A549 (cell line): ENCODE results near the gene LRRC3C. TPM values are rescaled to one million over a fixed set of nuclear protein-coding genes. Genes with fewer than 3 reads are reported as not detected.

Experiments
- ATAC-seq, 2 experiments: fragments of 200-7000 bp in 1 of 2; fragments of >200 bp in 1 of 2; cut with Nextera tagmentation in 1 of 2; cut with Tn5 transposase in 1 of 2; 3 replicates each; pipeline versions ENCODE4 v1.8.0 to v1.9.1; 2018 to 2020; ENCODE audit warnings: mild to moderate bottlenecking in 1 of 2, moderate library complexity in 1 of 2
- CTCF ChIA-PET: fragments of 300-600 bp; sonication (Branson Sonifier 250); formaldehyde crosslinking; extraction: SDS; loops from one replicate; lab custom pipeline; 2021; ENCODE audit warnings: antibody characterized with exemption, inconsistent platforms; lab: Yijun Ruan, JAX
- POLR2A ChIA-PET: fragments of 350-600 bp; formaldehyde crosslinking; extraction: SDS; loops from one replicate; lab custom pipeline; 2021; ENCODE audit warnings: antibody characterized with exemption, inconsistent platforms; lab: Yijun Ruan, JAX
- DNase-seq, 2 experiments: peaks; one replicate each; pipeline versions ENCODE4 v3.0.0 to v3.0.0-alpha.2; 2011 to 2016; ENCODE audit warnings: low read depth in 1 of 2, low spot score in 1 of 2
- FAIRE-seq: peaks from 2 replicates; lab custom pipeline; 2011; peaks lifted over from hg19 to GRCh38; lab: Jason Lieb, UNC
- H3K27ac ChIP-seq, 2 experiments: fragments of >200 bp; sonication (Bioruptor Twin); formaldehyde crosslinking; 3 replicates each; pipeline ENCODE4 v1.5.1; 2016 to 2017
- H3K4me1 ChIP-seq: fragments of >200 bp; sonication (Bioruptor Twin); formaldehyde crosslinking; 3 replicates; pipeline ENCODE4 v1.6.1; 2016
- H3K4me2 ChIP-seq: fragments of >200 bp; sonication (Bioruptor Twin); formaldehyde crosslinking; 3 replicates; pipeline ENCODE4 v1.6.1; 2016
- H3K4me3 ChIP-seq: fragments of >200 bp; sonication (Bioruptor Twin); formaldehyde crosslinking; 3 replicates; pipeline ENCODE4 v1.5.1; 2016
- H3K9me3 ChIP-seq: fragments of >200 bp; sonication (Bioruptor Twin); formaldehyde crosslinking; 3 replicates; pipeline ENCODE4 v1.6.1; 2016
- BHLHE40 ChIP-seq: IDR thresholded peaks from 2 replicates; pipeline ENCODE4 v1.6.1; 2012; ENCODE audit warnings: low read depth, low read length, inconsistent platforms
- EHF ChIP-seq: fragments of 250-450 bp; sonication (Bioruptor Pico); IDR thresholded peaks from 2 replicates; pipeline ENCODE4 v1.5.0; 2020; ENCODE audit warnings: mild to moderate bottlenecking
- FOSL2 ChIP-seq, 2 experiments: fragments of 450-650 bp in 1 of 2; fragments of >200 bp in 1 of 2; sonication (Bioruptor Twin) in 1 of 2; formaldehyde crosslinking; IDR thresholded peaks; 2 replicates each; pipeline versions ENCODE4 v1.5.0 to v1.6.1; 2016 to 2020; ENCODE audit warnings: mild to moderate bottlenecking in 1 of 2, moderate library complexity in 1 of 2
- FOXS1 ChIP-seq: fragments of 250-450 bp; sonication (Bioruptor Pico); IDR thresholded peaks from 2 replicates; pipeline ENCODE4 v1.5.0; 2020; ENCODE audit warnings: mild to moderate bottlenecking, moderate library complexity
- KDM1A ChIP-seq: fragments of 200-600 bp; sonication (generic); IDR thresholded peaks from 2 replicates; pipeline ENCODE4 v1.6.1; 2016; ENCODE audit warnings: low read depth, mild to moderate bottlenecking
- MYC ChIP-seq: IDR thresholded peaks from 2 replicates; pipeline ENCODE4 v1.6.1; 2012; ENCODE audit warnings: mild to moderate bottlenecking, inconsistent platforms, low read length, improper control_type of control experiment, borderline replicate concordance
- NFE2L2 ChIP-seq: fragments of 150-350 bp; conservative IDR thresholded peaks from 2 replicates; pipeline ENCODE4 v1.6.1; 2014; ENCODE audit warnings: low read length
- NPAS2 ChIP-seq: fragments of 250-450 bp; sonication (Bioruptor Pico); IDR thresholded peaks from 2 replicates; pipeline ENCODE4 v1.8.0; 2022; ENCODE audit warnings: mild to moderate bottlenecking, moderate library complexity, borderline replicate concordance
- NR3C1 ChIP-seq: fragments of >200 bp; sonication (Bioruptor Twin); formaldehyde crosslinking; IDR thresholded peaks from 3 replicates; pipeline ENCODE4 v1.6.1; 2017
- RARB ChIP-seq: fragments of 250-450 bp; sonication (Bioruptor Pico); IDR thresholded peaks from 2 replicates; pipeline ENCODE4 v1.8.0; 2021; ENCODE audit warnings: mild to moderate bottlenecking, moderate library complexity
- RCOR1 ChIP-seq: fragments of 150-350 bp; IDR thresholded peaks from 2 replicates; pipeline ENCODE4 v1.6.1; 2014; ENCODE audit warnings: antibody characterized with exemption, low read length, low read depth
- RNF2 ChIP-seq: fragments of 200-600 bp; sonication (generic); IDR thresholded peaks from 2 replicates; pipeline ENCODE4 v1.6.1; 2016; ENCODE audit warnings: low read depth, mild to moderate bottlenecking, antibody characterized with exemption, moderate library complexity, borderline replicate concordance
- SMC3 ChIP-seq: fragments of >200 bp; sonication (Bioruptor Twin); formaldehyde crosslinking; IDR thresholded peaks from 3 replicates; pipeline ENCODE4 v1.6.1; 2018; ENCODE audit warnings: inconsistent platforms
- SREBF2 ChIP-seq: fragments of 450-650 bp; IDR thresholded peaks from 2 replicates; pipeline ENCODE4 v1.6.1; 2014; ENCODE audit warnings: mild to moderate bottlenecking, moderate library complexity
- ZSCAN20 ChIP-seq: fragments of 250-450 bp; sonication (Bioruptor Pico); IDR thresholded peaks from 2 replicates; pipeline ENCODE4 v1.8.0; 2022; ENCODE audit warnings: mild to moderate bottlenecking, moderate library complexity
- WGBS: methylation state at CpG from one replicate; pipeline ENCODE4 v1.1.6; 2017; ENCODE audit errors: missing lambda C conversion rate; 5-methylcytosine and 5-hydroxymethylcytosine counted together
- polyA plus RNA-seq, 4 experiments: library from polyadenylated mRNA; depleted of rRNA in 3 of 4; stranded (reverse); fragments of >200 nt; fragmentation: RNase III in 1 of 4; extraction: RNeasy Plus Mini Kit Qiagen cat#74134 plus additional on column Dnase treatment in 1 of 4; gene quantifications; 2 replicates in 3 of 4; 3 replicates in 1 of 4; pipeline ENCODE4 v1.2.3, GENCODE V29; 2011 to 2017
- TF ChIP-seq, protein P1 (sequence below): fragments of 250-450 bp; sonication (Bioruptor Pico); IDR thresholded peaks from 2 replicates; pipeline ENCODE4 v1.5.0; 2020; ENCODE audit warnings: low read depth, mild to moderate bottlenecking, moderate library complexity
- TF ChIP-seq, protein P2 (sequence below): fragments of 150-350 bp; IDR thresholded peaks from 2 replicates; pipeline ENCODE4 v1.6.1; 2014; ENCODE audit warnings: low read depth, mild to moderate bottlenecking, low read length
- TF ChIP-seq, protein P3 (sequence below): IDR thresholded peaks from 2 replicates; pipeline ENCODE4 v1.6.1; 2012
- TF ChIP-seq, protein P4 (sequence below): fragments of >200 bp; sonication (Bioruptor Twin); formaldehyde crosslinking; IDR thresholded peaks from 3 replicates; pipeline ENCODE4 v1.6.1; 2016

Gene LRRC3C
- polyA plus RNA-seq, 2 of the 4 experiments (the other 2 are of a cell fraction), result not detected

DNA sequence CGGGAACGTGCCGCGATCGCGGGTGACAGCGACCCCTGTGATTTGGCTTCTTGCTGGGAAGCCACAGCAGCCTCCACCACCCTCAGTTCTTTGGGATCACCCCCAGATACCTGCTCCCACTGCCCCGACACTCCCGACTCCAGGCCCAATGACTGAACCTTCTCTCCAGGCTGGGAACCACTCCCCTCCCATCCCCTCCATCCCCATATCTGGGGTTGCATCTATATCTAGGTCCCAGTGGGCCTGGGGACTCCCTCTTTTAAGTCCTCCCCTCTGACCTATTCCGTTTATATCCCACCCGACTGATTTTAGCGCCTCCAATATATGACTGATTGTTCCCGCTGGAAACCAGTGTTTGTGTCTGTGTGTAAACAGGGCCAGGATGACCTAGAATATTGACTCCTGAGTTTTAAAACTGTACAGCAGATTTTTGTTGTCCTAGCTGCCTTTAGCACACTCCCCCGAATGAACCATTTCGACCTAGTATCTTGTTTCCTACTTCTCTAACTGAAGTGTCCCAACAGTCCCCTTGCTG is 53.7 kb downstream of the LRRC3C start:
- no peak for FAIRE-seq
- peak overlapping the region; percentile 89 for H3K4me3 ChIP-seq
- ATAC-seq, result peak; percentile 6 to 14; a peak in 4 of 6 replicates
- CTCF ChIA-PET, result interaction anchor here (0.5 to 19.9 kb wide), 50 partner anchors 9 to 434 kb away, joined by 3 to 405 read pairs (median 4); partner anchors contain the start of genes CSF3, GSDMA, MIEN1 and WIPF2
- peak in 1 of 2 experiments; percentile 21 for DNase-seq
- TF ChIP-seq NR3C1, result no peak
- TF ChIP-seq SMC3, result no peak
- no peak for TF ChIP-seq MYC
- TF ChIP-seq SREBF2, result no peak
- TF ChIP-seq FOXS1, result no peak
- TF ChIP-seq RCOR1, result no peak
- TF ChIP-seq, protein P1, sequence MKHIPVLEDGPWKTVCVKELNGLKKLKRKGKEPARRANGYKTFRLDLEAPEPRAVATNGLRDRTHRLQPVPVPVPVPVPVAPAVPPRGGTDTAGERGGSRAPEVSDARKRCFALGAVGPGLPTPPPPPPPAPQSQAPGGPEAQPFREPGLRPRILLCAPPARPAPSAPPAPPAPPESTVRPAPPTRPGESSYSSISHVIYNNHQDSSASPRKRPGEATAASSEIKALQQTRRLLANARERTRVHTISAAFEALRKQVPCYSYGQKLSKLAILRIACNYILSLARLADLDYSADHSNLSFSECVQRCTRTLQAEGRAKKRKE (CRISPR knock-in tag), result no peak
- TF ChIP-seq EHF (CRISPR knock-in tag), result no peak
- TF ChIP-seq RARB (CRISPR knock-in tag), result no peak
- TF ChIP-seq, all 56 proteins: peak for 0
- 1% methylated on average over 15 of the region's 15 CpGs for WGBS
- POLR2A ChIA-PET, result interaction anchor here (1.0 to 2.1 kb wide), 17 partner anchors 9 to 251 kb away, joined by 3 to 43 read pairs (median 6); partner anchors contain the start of genes CASC3, MED24, MIEN1 and MSL1
- no peaks in the 10 kb centered on the region for H3K9me3 ChIP-seq
- H3K27ac ChIP-seq, result peak overlapping the region; percentile 93 to 95
- peaks cover 20% of the 10 kb centered on the region for H3K4me1 ChIP-seq
- peak overlapping the region; percentile 91 for H3K4me2 ChIP-seq

DNA sequence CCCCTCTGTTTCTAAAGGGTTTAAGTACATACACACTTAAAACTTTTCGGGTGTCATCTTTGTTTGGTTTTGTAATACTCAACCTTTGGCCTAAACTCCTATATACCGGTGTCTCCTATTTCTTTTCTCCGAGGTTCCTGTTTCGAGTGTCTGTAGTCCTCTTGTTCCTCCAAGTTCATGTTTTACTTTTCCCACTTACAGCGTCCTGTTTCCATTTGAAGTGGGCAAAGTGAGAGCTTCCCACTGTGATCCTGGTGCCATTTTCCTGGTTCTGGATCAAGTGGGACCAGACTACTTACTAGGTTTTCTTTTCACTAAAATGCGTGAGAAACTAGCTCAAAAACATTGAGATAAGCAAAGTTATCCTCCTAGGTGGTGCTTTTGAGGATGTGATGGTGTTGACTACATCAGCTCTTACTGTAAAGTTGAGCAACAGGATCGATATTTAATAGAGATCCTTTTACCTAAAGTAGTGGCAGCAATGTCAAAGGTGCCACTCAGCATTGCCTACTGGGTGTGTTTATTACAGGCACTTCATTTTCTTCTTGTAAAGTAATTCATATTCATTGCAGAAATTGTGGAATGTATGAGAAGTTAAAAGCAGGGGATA is 54.3 kb downstream of the LRRC3C start:
- H3K4me2 ChIP-seq, result peak overlapping the region; percentile 91
- WGBS, result 12% methylated on average over 7 of the region's 7 CpGs
- peaks cover 20% of the 10 kb centered on the region for H3K4me1 ChIP-seq
- FAIRE-seq (no peak), DNase-seq (no peak), ATAC-seq (no peak)
- CTCF ChIA-PET, result interaction anchor here (0.6 to 19.9 kb wide), 14 partner anchors 8 to 599 kb away, joined by 3 to 405 read pairs (median 4); partner anchors contain the start of gene GSDMA
- peak overlapping the region; percentile 89 for H3K4me3 ChIP-seq
- POLR2A ChIA-PET, result interaction anchor here (1.3 to 2.1 kb wide), 2 partner anchors 10 to 20 kb away, joined by 3 to 13 read pairs; no protein-coding TSS in a partner anchor
- no peak for TF ChIP-seq KDM1A
- TF ChIP-seq, protein P2, sequence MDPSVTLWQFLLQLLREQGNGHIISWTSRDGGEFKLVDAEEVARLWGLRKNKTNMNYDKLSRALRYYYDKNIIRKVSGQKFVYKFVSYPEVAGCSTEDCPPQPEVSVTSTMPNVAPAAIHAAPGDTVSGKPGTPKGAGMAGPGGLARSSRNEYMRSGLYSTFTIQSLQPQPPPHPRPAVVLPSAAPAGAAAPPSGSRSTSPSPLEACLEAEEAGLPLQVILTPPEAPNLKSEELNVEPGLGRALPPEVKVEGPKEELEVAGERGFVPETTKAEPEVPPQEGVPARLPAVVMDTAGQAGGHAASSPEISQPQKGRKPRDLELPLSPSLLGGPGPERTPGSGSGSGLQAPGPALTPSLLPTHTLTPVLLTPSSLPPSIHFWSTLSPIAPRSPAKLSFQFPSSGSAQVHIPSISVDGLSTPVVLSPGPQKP, result no peak
- TF ChIP-seq, protein P3, sequence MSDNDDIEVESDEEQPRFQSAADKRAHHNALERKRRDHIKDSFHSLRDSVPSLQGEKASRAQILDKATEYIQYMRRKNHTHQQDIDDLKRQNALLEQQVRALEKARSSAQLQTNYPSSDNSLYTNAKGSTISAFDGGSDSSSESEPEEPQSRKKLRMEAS, result no peak
- no peak for TF ChIP-seq FOSL2 (IDR thresholded peaks at IDR 0.05)
- no peak for TF ChIP-seq FOSL2 (CRISPR knock-in tag; IDR thresholded peaks at IDR 0.05)
- no peak for TF ChIP-seq NFE2L2
- no peak for TF ChIP-seq RNF2
- TF ChIP-seq, protein P4, sequence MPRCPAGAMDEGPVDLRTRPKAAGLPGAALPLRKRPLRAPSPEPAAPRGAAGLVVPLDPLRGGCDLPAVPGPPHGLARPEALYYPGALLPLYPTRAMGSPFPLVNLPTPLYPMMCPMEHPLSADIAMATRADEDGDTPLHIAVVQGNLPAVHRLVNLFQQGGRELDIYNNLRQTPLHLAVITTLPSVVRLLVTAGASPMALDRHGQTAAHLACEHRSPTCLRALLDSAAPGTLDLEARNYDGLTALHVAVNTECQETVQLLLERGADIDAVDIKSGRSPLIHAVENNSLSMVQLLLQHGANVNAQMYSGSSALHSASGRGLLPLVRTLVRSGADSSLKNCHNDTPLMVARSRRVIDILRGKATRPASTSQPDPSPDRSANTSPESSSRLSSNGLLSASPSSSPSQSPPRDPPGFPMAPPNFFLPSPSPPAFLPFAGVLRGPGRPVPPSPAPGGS, result no peak
- no peak for TF ChIP-seq NPAS2 (CRISPR knock-in tag)
- no peak for TF ChIP-seq ZSCAN20 (CRISPR knock-in tag)
- TF ChIP-seq FOXS1, result no peak
- TF ChIP-seq BHLHE40, result no peak
- H3K27ac ChIP-seq, result peak overlapping the region; percentile 93 to 95
- no peaks in the 10 kb centered on the region for H3K9me3 ChIP-seq
